K562 (cell line): ENCODE measurements around the gene PIP5K1B. TPM values are rescaled to one million over a fixed set of nuclear protein-coding genes. Genes with fewer than 3 reads are reported as not detected.
A peak's percentile ranks its signal among the peaks of the same experiment; 100 is the strongest.

Source experiments
- C11orf30 ChIP-seq: fragments of 450-650 bp; IDR thresholded peaks from 2 replicates; pipeline ENCODE4 v1.6.1; 2016; ENCODE audit warnings: low read depth, mild to moderate bottlenecking
- CCAR2 ChIP-seq: fragments of 200-400 bp; formaldehyde crosslinking; IDR thresholded peaks from 2 replicates; pipeline ENCODE4 v1.6.1; 2017; ENCODE audit warnings: mild to moderate bottlenecking, low read depth, low read length
- GABPA ChIP-seq: fragments of 200-800 bp; sonication (Bioruptor generic); conservative IDR thresholded peaks from 2 replicates; pipeline ENCODE4 v1.6.1; 2016; ENCODE audit warnings: low read depth, missing genetic modification characterization, missing compliant biosample characterization
- HNRNPH1 ChIP-seq: fragments of 200-400 bp; formaldehyde crosslinking; optimal IDR thresholded peaks from 2 replicates; pipeline ENCODE3; 2017; ENCODE audit warnings: low read depth, mild to moderate bottlenecking, low read length, moderate library complexity
- L3MBTL2 ChIP-seq: fragments of 450-650 bp; IDR thresholded peaks from 2 replicates; pipeline ENCODE4 v1.6.1; 2016; ENCODE audit warnings: mild to moderate bottlenecking, moderate library complexity
- NFE2 ChIP-seq: IDR thresholded peaks from 2 replicates; pipeline ENCODE4 v1.6.1; 2014; ENCODE audit warnings: antibody characterized with exemption, low read depth
- NFE2L1 ChIP-seq: fragments of 450-650 bp; IDR thresholded peaks from 2 replicates; pipeline ENCODE4 v1.6.1; 2016; ENCODE audit warnings: missing genetic modification characterization, low read depth, mild to moderate bottlenecking, missing compliant biosample characterization, moderate library complexity, borderline replicate concordance
- PYGO2 ChIP-seq: fragments of 450-650 bp; IDR thresholded peaks from 2 replicates; pipeline ENCODE4 v1.6.1; 2016; ENCODE audit warnings: mild to moderate bottlenecking, missing genetic modification characterization, moderate library complexity, missing compliant biosample characterization
- SMARCE1 ChIP-seq: fragments of 450-650 bp; IDR thresholded peaks from 2 replicates; pipeline ENCODE4 v1.7.1; 2016; ENCODE audit warnings: mild to moderate bottlenecking
- YBX1 ChIP-seq: fragments of 450-650 bp; IDR thresholded peaks from 2 replicates; pipeline ENCODE4 v1.7.1; 2016; ENCODE audit warnings: mild to moderate bottlenecking
- ZNF12 ChIP-seq: sonication (generic); formaldehyde crosslinking; IDR thresholded peaks from 2 replicates; pipeline ENCODE4 v1.4.0; 2020; ENCODE audit warnings: mild to moderate bottlenecking, missing genetic modification reagents
- ZNF316 ChIP-seq: fragments of 450-650 bp; IDR thresholded peaks from 2 replicates; pipeline ENCODE4 v1.6.1; 2016
- ZSCAN29 ChIP-seq: fragments of 450-650 bp; IDR thresholded peaks from 2 replicates; pipeline ENCODE4 v1.6.1; 2017
- polyA plus RNA-seq, 8 experiments: library from polyadenylated mRNA; depleted of rRNA in 4 of 8; stranded (reverse) in 5 of 8; unstranded in 3 of 8; fragments of >200 nt; fragmentation: Nextera tagmentation in 2 of 8; fragmentation: Illumina TruSeq in 1 of 8; extraction: Ambion mirVana in 2 of 8; extraction: Trizol in 1 of 8; gene quantifications; 2 replicates each; pipeline versions ENCODE4 v1.2.1 to v1.2.3, GENCODE V29; 2011 to 2014; ENCODE audit warnings: inconsistent platforms in 1 of 8, missing spikeins in 1 of 8
- total RNA-seq, 7 experiments: library from RNA; depleted of rRNA in 6 of 7; stranded (reverse); fragments of >200 nt in 6 of 7; fragmentation: Illumina TruSeq in 2 of 7; extraction: Trizol in 2 of 7; gene quantifications; 2 replicates each; pipeline versions ENCODE4 v1.2.1 to v1.2.3, GENCODE V29; 2011 to 2021; ENCODE audit warnings: low replicate concordance in 1 of 7
- TF ChIP-seq, protein P1 (sequence below): fragments of 450-650 bp; IDR thresholded peaks from 2 replicates; pipeline ENCODE4 v1.6.1; 2016; ENCODE audit warnings: mild to moderate bottlenecking, moderate library complexity
- TF ChIP-seq, protein P2 (sequence below): fragments of 250-450 bp; sonication (Bioruptor Pico); IDR thresholded peaks from 2 replicates; pipeline ENCODE4 v1.8.0; 2022; ENCODE audit warnings: moderate library complexity, mild to moderate bottlenecking, inconsistent platforms
- TF ChIP-seq, protein P3 (sequence below), 2 experiments: fragments of 450-650 bp in 1 of 2; sonication (generic) in 1 of 2; formaldehyde crosslinking in 1 of 2; IDR thresholded peaks in 1 of 2; conservative IDR thresholded peaks in 1 of 2; 2 replicates each; pipeline versions ENCODE4 v1.6.1 to v1.8.1; 2016 to 2023; ENCODE audit warnings: mild to moderate bottlenecking in 2 of 2, moderate library complexity in 2 of 2, inconsistent platforms in 1 of 2, missing genetic modification reagents in 1 of 2

PIP5K1B gene
- total and polyA plus RNA-seq, 9 of the 15 experiments (the other 6 are each of a cell fraction or from before 2014, with no cell fraction given), result 3.1 to 12.9 (median 7.4) TPM

DNA sequence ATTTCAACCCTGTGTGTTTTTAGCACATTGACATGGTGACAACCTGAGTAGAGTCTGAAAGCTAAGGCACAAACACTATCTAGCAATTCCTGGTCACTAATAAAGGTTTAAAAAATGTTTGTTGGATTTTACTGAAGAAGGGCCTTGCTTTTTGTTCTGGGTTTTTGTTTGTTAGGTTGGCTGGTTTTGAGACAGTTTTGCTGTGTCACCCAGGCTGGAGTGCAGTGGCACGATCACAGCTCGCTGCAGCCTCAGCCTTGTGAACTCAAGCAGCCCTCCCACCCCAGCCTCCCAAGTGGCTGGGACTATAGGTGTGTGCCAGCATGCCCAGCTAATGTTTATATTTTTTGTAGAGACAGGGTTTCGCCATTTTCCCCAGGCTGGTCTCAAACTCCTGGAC is 269.9 kb downstream of the PIP5K1B start (continued):
- TF ChIP-seq, protein P1, sequence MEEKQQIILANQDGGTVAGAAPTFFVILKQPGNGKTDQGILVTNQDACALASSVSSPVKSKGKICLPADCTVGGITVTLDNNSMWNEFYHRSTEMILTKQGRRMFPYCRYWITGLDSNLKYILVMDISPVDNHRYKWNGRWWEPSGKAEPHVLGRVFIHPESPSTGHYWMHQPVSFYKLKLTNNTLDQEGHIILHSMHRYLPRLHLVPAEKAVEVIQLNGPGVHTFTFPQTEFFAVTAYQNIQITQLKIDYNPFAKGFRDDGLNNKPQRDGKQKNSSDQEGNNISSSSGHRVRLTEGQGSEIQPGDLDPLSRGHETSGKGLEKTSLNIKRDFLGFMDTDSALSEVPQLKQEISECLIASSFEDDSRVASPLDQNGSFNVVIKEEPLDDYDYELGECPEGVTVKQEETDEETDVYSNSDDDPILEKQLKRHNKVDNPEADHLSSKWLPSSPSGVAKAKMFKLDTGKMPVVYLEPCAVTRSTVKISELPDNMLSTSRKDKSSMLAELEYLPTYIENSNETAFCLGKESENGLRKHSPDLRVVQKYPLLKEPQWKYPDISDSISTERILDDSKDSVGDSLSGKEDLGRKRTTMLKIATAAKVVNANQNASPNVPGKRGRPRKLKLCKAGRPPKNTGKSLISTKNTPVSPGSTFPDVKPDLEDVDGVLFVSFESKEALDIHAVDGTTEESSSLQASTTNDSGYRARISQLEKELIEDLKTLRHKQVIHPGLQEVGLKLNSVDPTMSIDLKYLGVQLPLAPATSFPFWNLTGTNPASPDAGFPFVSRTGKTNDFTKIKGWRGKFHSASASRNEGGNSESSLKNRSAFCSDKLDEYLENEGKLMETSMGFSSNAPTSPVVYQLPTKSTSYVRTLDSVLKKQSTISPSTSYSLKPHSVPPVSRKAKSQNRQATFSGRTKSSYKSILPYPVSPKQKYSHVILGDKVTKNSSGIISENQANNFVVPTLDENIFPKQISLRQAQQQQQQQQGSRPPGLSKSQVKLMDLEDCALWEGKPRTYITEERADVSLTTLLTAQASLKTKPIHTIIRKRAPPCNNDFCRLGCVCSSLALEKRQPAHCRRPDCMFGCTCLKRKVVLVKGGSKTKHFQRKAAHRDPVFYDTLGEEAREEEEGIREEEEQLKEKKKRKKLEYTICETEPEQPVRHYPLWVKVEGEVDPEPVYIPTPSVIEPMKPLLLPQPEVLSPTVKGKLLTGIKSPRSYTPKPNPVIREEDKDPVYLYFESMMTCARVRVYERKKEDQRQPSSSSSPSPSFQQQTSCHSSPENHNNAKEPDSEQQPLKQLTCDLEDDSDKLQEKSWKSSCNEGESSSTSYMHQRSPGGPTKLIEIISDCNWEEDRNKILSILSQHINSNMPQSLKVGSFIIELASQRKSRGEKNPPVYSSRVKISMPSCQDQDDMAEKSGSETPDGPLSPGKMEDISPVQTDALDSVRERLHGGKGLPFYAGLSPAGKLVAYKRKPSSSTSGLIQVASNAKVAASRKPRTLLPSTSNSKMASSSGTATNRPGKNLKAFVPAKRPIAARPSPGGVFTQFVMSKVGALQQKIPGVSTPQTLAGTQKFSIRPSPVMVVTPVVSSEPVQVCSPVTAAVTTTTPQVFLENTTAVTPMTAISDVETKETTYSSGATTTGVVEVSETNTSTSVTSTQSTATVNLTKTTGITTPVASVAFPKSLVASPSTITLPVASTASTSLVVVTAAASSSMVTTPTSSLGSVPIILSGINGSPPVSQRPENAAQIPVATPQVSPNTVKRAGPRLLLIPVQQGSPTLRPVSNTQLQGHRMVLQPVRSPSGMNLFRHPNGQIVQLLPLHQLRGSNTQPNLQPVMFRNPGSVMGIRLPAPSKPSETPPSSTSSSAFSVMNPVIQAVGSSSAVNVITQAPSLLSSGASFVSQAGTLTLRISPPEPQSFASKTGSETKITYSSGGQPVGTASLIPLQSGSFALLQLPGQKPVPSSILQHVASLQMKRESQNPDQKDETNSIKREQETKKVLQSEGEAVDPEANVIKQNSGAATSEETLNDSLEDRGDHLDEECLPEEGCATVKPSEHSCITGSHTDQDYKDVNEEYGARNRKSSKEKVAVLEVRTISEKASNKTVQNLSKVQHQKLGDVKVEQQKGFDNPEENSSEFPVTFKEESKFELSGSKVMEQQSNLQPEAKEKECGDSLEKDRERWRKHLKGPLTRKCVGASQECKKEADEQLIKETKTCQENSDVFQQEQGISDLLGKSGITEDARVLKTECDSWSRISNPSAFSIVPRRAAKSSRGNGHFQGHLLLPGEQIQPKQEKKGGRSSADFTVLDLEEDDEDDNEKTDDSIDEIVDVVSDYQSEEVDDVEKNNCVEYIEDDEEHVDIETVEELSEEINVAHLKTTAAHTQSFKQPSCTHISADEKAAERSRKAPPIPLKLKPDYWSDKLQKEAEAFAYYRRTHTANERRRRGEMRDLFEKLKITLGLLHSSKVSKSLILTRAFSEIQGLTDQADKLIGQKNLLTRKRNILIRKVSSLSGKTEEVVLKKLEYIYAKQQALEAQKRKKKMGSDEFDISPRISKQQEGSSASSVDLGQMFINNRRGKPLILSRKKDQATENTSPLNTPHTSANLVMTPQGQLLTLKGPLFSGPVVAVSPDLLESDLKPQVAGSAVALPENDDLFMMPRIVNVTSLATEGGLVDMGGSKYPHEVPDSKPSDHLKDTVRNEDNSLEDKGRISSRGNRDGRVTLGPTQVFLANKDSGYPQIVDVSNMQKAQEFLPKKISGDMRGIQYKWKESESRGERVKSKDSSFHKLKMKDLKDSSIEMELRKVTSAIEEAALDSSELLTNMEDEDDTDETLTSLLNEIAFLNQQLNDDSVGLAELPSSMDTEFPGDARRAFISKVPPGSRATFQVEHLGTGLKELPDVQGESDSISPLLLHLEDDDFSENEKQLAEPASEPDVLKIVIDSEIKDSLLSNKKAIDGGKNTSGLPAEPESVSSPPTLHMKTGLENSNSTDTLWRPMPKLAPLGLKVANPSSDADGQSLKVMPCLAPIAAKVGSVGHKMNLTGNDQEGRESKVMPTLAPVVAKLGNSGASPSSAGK, result no peak
- TF ChIP-seq PYGO2 (no peak), GABPA (tag) (no peak), NFE2 (peak; percentile 82), C11orf30 (peak; percentile 83), SMARCE1 (0 out of 2 replicates have a peak, but pooled peaks have one; percentile 12), HNRNPH1 (no peak), YBX1 (no peak), ZNF316 (peak; percentile 72), ZSCAN29 (no peak), L3MBTL2 (0 out of 2 replicates have a peak, but pooled peaks have one; percentile 17), NFE2L1 (tag) (peak; percentile 28; the same call in 1 of the 2 replicates), CCAR2 (no peak), ZNF12 (CRISPR knock-in tag) (no peak)
- TF ChIP-seq, protein P2, sequence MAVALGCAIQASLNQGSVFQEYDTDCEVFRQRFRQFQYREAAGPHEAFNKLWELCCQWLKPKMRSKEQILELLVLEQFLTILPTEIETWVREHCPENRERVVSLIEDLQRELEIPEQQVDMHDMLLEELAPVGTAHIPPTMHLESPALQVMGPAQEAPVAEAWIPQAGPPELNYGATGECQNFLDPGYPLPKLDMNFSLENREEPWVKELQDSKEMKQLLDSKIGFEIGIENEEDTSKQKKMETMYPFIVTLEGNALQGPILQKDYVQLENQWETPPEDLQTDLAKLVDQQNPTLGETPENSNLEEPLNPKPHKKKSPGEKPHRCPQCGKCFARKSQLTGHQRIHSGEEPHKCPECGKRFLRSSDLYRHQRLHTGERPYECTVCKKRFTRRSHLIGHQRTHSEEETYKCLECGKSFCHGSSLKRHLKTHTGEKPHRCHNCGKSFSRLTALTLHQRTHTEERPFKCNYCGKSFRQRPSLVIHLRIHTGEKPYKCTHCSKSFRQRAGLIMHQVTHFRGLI, result no peak
- TF ChIP-seq, protein P3, sequence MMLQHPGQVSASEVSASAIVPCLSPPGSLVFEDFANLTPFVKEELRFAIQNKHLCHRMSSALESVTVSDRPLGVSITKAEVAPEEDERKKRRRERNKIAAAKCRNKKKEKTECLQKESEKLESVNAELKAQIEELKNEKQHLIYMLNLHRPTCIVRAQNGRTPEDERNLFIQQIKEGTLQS (IDR thresholded peaks at IDR 0.05), result no peak
- TF ChIP-seq, protein P3 (CRISPR knock-in tag; conservative IDR thresholded peaks at IDR 0.05), result no peak
